Stomach (tissue), 19 donors: Measurements from ENCODE around the gene PCDHB3. TPM values are rescaled to one million over a fixed set of nuclear protein-coding genes. Genes with fewer than 3 reads are reported as not detected.

ENCODE experiments used
- DNase-seq, 2 donors: peaks; one replicate each; pipeline versions ENCODE4 v3.0.0 to v3.0.0-alpha.2; 2013 to 2019
- H3K27ac ChIP-seq, 5 donors: fragments of 200-600 bp in 4 of 5; sonication (generic) in 4 of 5; one replicate each; pipeline ENCODE4 v1.5.1; 2013 to 2019; ENCODE audit warnings: mild to moderate bottlenecking in 1 of 5, moderate library complexity in 1 of 5
- H3K27me3 ChIP-seq, 3 donors: fragments of 200-600 bp; sonication (generic); one replicate each; pipeline ENCODE4 v1.5.1; 2017 to 2019; ENCODE audit warnings: mixed run types in 1 of 3
- H3K36me3 ChIP-seq, 4 donors: fragments of 200-600 bp; sonication (generic); 1 replicate in 3 of 4; 2 replicates in 1 of 4; pipeline ENCODE4 v1.5.1; 2016 to 2019
- H3K4me1 ChIP-seq, 4 donors: fragments of 200-600 bp; sonication (generic); one replicate each; pipeline ENCODE4 v1.5.1; 2016 to 2019
- H3K4me3 ChIP-seq, 4 donors: fragments of 200-600 bp; sonication (generic) in 3 of 4; one replicate each; pipeline ENCODE4 v1.5.1; 2016 to 2019; ENCODE audit warnings: mild to moderate bottlenecking in 1 of 4
- H3K9me3 ChIP-seq, 4 donors: fragments of 200-600 bp; sonication (generic); one replicate each; pipeline ENCODE4 v1.5.1; 2016 to 2019
- CTCF ChIP-seq, 7 experiments: fragments of 450-650 bp in 4 of 7; fragments of 200-600 bp in 3 of 7; sonication (generic) in 3 of 7; IDR thresholded peaks; one replicate each; pipeline ENCODE4 v1.5.1; 2016 to 2019; ENCODE audit warnings: antibody characterized with exemption in 7 of 7, control low read depth in 2 of 7, mild to moderate bottlenecking in 1 of 7
- EP300 ChIP-seq: sonication (generic); formaldehyde crosslinking; IDR thresholded peaks from one replicate; pipeline ENCODE4 v1.6.1; 2017; ENCODE audit warnings: antibody characterized with exemption
- POLR2A ChIP-seq, 4 donors: fragments of 450-650 bp; IDR thresholded peaks; one replicate each; pipeline ENCODE4 v1.6.1; 2016; ENCODE audit warnings: antibody characterized with exemption in 4 of 4, control low read depth in 2 of 4, mild to moderate bottlenecking in 1 of 4, moderate library complexity in 1 of 4
- POLR2AphosphoS5 ChIP-seq, 3 donors: sonication (generic); formaldehyde crosslinking; IDR thresholded peaks; one replicate each; pipeline ENCODE4 v1.6.1; 2016; ENCODE audit warnings: antibody characterized with exemption in 3 of 3
- WGBS, 5 donors: extraction: QIAGEN DNeasy Blood & Tissue Kit in 3 of 5; methylation state at CpG; one replicate each; pipeline versions ENCODE4 v1.1.5 to v1.1.7; 2013 to 2018; 5-methylcytosine and 5-hydroxymethylcytosine counted together
- intact Hi-C: fragments of 100-400 bp; cut with DNase I; formaldehyde crosslinking; loops from one replicate; pipeline ENCODE4 v1.15.1; 2023; ENCODE audit warnings: low total_unique reads
- long read RNA-seq, 10 donors: transcript quantifications; one replicate each; lab custom pipeline, GENCODE V29; 2026
- polyA plus RNA-seq, 3 donors: library from polyadenylated mRNA; stranded (reverse); fragments of 200-250 nt; gene quantifications; one replicate each; pipeline ENCODE4 v1.2.3, GENCODE V29; 2013
- total RNA-seq, 5 donors: library from RNA; depleted of rRNA; stranded (reverse); fragments of >200 nt; gene quantifications; one replicate each; pipeline versions ENCODE4 v1.1.0 to v1.2.3, GENCODE V29; 2014 to 2016
- donor health status: healthy with polysubstance abuse.
- donor health status: Bipolar disorder and iron deficiency.
- donor health status: healthy.

Gene PCDHB3
- total RNA-seq (1 to 10 TPM in 1 of 5 donors, not detected in 4; 3.7 TPM), polyA plus RNA-seq (under 1 TPM; 0.15 to 0.46 (median 0.31) TPM)
- long read RNA-seq, donor 1, result 0 reads
- long read RNA-seq, donor 2, result 0 reads
- long read RNA-seq, donor 3, partial matches to known transcripts, result 0 of 1 reads
- long read RNA-seq, donor 3, other reads (novel, unspliced or antisense), result 0 of 1 reads
- long read RNA-seq, donor 4, result 0 reads
- long read RNA-seq, donor 5, partial matches to known transcripts, result 0 of 1 reads
- long read RNA-seq, donor 5, other reads (novel, unspliced or antisense), result 0 of 1 reads
- long read RNA-seq, donor 6, partial matches to known transcripts, result 0 of 2 reads
- long read RNA-seq, donor 6, other reads (novel, unspliced or antisense), result 0 of 2 reads
- long read RNA-seq, donor 7, partial matches to known transcripts, result 0 of 2 reads
- long read RNA-seq, donor 7, other reads (novel, unspliced or antisense), result 0 of 2 reads
- long read RNA-seq, donor 8, partial matches to known transcripts, result 0 of 1 reads
- long read RNA-seq, donor 8, other reads (novel, unspliced or antisense), result 0 of 1 reads
- long read RNA-seq, donor 9, result 0 reads
- long read RNA-seq, donor 10, result 0 reads

GRCh38 chr5:141100243-141100805, at the start of gene PCDHB3:
Gene PCDHB3, plus strand, starts transcription at chr5:141100473. Its CDS starts 177 bp downstream, at chr5:141100650.
- Histone ChIP-seq H3K4me1 (no peaks in the 10 kb centered on the region), H3K36me3 (no peaks in the 10 kb centered on the region), H3K4me3 (peak within 1 kb of the TSS in 1 of 4 donors; percentile 17), H3K9me3 (peaks cover 13 to 77% (median 56%) of the 10 kb centered on the region in 4 donors), H3K27ac (no peak within 1 kb of the TSS), H3K27me3 (peaks cover 0 to 45% (median 0%) of the 10 kb centered on the region in 3 donors)
- 18 to 26% (median 19%) methylated on average over 19 of the region's 19 CpGs for WGBS, 5 donors
- TF ChIP-seq POLR2A (IDR thresholded peaks at IDR 0.05), result no peak
- no peak for TF ChIP-seq CTCF (IDR thresholded peaks at IDR 0.05)
- TF ChIP-seq POLR2AphosphoS5 (IDR thresholded peaks at IDR 0.05), result no peak
- TF ChIP-seq EP300, result no peak
- DNase-seq, result peak in 1 of 2 donors; percentile 59
- intact Hi-C loops, result no loop called here

- Histone ChIP-seq H3K4me3 (peak within 1 kb of the TSS; percentile 48 to 60 (median 54)), H3K27me3 (peaks cover 0 to 37% (median 8%) of the 10 kb centered on the region in 3 donors)
Observed at GRCh38 chr5:141050622-141051520, 49.4 kb upstream of the PCDHB3 start, which contains the start of gene PCDHB1. Gene PCDHB1, plus strand, starts transcription at chr5:141051374. Its CDS starts 97 bp downstream, at chr5:141051471.

GRCh38 chr5:141051521-141051866, 48.8 kb upstream of the PCDHB3 start:
- intact Hi-C loops, result no loop called here
- H3K27ac ChIP-seq, result no peak overlapping the region
- no peak for TF ChIP-seq EP300
- TF ChIP-seq CTCF (IDR thresholded peaks at IDR 0.05), result no peak
- TF ChIP-seq POLR2A (IDR thresholded peaks at IDR 0.05), result no peak
- no peak for TF ChIP-seq POLR2AphosphoS5 (IDR thresholded peaks at IDR 0.05)
- 7 to 15% (median 13%) methylated on average over 16 to 19 of the region's 19 CpGs for WGBS, 5 donors
- peak in 1 of 2 donors; percentile 18 for DNase-seq
- H3K36me3 ChIP-seq, result no peaks in the 10 kb centered on the region
- H3K4me1 ChIP-seq, result peaks cover 0 to 13% (median 7%) of the 10 kb centered on the region in 4 donors
- H3K4me3 ChIP-seq, result peak overlapping the region; percentile 48 to 60 (median 54)
- peaks cover 0 to 9% (median 2%) of the 10 kb centered on the region in 4 donors for H3K9me3 ChIP-seq
- H3K27me3 ChIP-seq, result peaks cover 0 to 31% (median 8%) of the 10 kb centered on the region in 3 donors

More at GRCh38 chr5:141050622-141051520, 49.4 kb upstream of the PCDHB3 start, which contains the start of gene PCDHB1:
- WGBS, 5 donors, result 13 to 26% (median 17%) methylated on average over 20 of the region's 20 CpGs
- Histone ChIP-seq H3K9me3 (peaks cover 0 to 9% (median 2%) of the 10 kb centered on the region in 4 donors), H3K4me1 (peaks cover 0 to 13% (median 7%) of the 10 kb centered on the region in 4 donors), H3K27ac (no peak within 1 kb of the TSS), H3K36me3 (no peaks in the 10 kb centered on the region)
- DNase-seq, result peak in 1 of 2 donors; percentile 29
- intact Hi-C loops, result no loop called here
- no peak for TF ChIP-seq POLR2A (IDR thresholded peaks at IDR 0.05)
- TF ChIP-seq EP300, result no peak
- no peak for TF ChIP-seq CTCF (IDR thresholded peaks at IDR 0.05)
- no peak for TF ChIP-seq POLR2AphosphoS5 (IDR thresholded peaks at IDR 0.05)
